Hippocampal formation (tissue), 2 donors: ENCODE measurements around the gene PRDM16.
"Not testable (repeated sequence)": the region's sequence is repeated elsewhere in the genome, so short reads cannot be mapped to it uniquely, and the experiment has no call there.

ENCODE experiments used
- DNase-seq, 2 donors: peaks; one replicate each; lab custom pipeline; 2025; lab: John Stamatoyannopoulos, UW

Gene PRDM16

DNA sequence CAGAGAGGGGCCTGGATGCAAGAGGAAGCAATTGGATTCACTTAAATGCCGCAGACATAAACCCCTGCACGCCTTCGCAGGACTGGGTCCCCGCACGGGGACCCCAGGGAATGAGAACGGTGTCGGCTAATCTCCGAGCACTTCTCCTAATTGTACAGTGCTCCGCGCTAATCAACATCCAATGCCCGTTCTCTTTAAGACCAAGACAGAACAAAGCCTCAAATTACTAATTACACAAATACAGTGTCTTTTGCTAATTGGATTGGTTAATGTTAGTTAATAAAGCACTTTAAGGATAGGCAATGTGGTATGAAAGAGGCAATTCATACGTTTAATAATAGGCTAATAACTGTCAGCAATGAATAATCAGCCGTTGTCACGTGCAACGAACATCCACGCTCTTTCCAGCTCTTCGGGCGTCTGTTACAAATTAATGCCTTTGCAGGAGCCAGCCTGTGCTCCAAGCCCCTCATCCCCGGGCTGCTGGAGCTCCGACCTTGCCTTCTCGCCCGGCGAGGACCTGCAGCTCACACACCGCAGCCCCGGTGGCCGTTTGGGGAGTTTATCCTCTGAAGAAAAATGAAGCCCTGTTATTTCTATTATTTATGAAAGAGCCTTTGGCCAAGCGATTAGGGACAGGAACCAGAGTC lies 157.8 kb downstream of the PRDM16 start:
- no peak for DNase-seq

GRCh38 chr1:3227351-3227704 lies 158.3 kb downstream of the PRDM16 start:
- no peak for DNase-seq

DNA sequence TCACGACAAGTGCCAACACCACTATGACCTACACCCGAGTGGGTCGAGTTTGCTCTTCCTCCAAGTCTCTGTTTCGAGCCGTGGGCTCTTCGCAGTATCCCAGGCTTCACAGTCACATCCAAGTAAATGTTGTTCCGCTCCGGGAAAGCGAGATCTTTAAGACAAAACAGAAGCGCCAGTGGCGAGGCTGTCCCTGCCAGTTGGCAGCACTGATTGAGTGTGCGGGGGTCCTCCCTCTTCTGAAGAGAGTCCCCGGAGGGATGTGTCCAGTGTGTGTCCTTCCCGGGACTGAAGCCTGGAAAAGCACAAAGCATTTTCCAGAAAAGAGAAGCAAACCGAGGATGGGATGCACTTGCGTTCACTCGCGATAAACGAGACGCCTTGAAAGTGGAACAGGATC lies 158.9 kb downstream of the PRDM16 start:
- no peak for DNase-seq

DNA sequence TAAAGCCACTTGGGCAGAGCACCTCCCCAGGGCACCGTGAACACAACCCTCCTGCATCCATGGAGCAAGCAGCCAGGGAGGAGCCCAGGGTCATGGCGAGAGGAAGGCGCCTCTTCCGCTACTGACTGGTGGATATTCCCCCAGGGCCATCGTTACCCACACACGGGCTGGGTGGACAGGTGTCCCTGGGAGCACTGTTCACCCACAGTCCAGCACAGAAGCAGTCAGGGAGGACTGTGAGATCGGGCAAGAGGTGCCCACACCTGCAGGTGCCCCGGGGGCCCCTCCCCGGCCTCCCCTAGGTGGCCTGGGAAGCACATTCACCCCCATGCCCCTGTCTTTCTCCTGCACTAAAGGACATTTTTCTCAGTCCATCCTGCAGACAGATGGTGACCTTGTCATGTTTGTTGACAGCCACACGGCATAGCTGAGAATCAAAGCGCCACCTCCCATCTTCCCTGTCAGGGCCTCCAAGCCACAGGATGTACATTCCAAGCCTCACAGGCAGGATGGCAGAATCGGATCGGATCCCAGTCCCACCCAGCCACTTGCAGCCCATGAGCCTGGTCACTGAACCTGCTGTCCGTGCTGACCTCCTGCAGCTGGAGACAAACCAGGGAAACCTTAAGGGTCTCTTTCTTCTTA lies 160.2 kb downstream of the PRDM16 start:
- DNase-seq: no peak

DNA sequence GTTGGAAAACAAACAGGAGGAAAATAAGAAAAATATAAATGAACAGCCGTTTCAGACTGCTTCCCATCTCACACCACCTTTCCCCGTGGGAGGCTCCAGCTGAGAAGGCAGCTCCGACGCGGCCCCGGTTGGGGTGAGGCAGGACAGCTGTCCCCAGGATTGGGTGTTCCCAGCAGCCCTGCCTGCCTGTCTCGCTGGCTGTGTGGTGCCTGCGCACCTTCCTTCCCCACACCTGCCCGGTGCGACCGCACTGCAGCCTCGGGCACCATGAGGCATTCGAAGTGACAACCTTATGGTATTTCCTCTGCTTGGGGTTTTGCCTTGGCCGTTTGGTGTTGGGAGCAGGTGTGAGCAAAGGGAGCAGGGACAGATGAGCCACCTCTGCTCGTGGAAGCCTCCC lies 161.6 kb downstream of the PRDM16 start:
- no peak for DNase-seq

GRCh38 chr1:3231245-3231644 lies 162.2 kb downstream of the PRDM16 start:
- no peak for DNase-seq

DNA sequence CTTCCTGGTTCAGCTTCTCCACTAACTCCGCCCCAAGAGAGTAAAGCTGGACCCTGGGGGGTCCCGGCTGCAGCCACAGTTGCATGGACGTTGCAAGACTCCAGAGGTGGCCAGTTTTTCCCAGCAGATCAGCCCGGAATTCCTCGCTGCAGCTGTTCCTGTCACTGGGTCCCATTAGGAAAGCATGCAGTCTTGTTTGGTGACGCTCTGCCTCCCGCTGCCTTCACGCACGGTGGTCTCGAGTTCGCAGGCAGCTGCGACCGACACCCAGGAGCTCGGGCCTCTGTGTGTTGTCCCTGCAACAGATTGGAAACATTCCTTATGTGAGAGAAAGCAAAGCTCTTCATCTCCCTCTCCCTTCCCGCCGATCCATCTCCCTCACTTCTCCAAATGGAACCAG lies 162.8 kb downstream of the PRDM16 start:
- DNase-seq: no peak

- no peak for DNase-seq
These were observed 164.0 kb downstream of the PRDM16 start for GRCh38 chr1:3233031-3233430.

DNA sequence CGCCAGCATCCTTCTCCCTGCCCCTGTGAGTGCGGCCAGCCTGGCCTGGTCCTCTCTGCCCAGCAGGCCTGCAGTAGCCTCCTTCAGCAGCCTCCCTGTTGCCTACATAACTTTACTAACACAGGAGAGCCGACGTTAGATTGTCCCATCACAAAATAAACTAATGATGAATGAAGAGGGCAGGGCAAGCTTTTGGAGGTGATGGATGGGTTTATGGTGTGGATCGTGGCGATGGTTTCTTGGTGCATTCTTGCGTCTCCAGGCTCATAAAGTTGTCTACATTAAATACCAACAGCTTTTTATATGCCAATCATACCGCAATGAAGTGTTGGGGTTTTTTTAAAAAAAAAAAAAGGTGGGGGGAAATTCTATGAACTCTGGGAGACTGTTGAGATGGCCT lies 164.5 kb downstream of the PRDM16 start:
- DNase-seq: no peak

GRCh38 chr1:3234281-3234680 lies 165.3 kb downstream of the PRDM16 start:
- no peak for DNase-seq

DNA sequence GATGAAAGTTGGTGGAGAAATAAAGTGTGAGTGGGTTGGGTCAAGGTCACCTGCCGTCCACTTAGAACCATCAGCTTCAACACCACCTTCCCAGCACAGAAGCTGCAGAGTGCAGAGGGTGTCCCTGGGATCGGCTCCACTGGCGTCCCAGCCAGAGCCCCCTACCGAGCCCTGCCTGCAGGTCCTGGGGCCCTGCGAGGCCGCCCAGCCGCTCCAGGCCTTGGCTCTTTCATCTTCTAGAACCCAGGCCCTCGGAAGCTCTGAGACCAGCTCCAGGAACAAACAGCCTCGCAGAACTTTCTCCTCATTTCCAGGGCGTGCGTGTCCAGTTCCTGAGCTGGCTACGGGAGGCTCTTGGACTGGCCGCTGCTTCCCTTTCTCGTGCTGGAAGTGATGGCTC lies 166.0 kb downstream of the PRDM16 start:
- DNase-seq: no peak

GRCh38 chr1:3235496-3235895 lies 166.5 kb downstream of the PRDM16 start:
- DNase-seq: no peak

DNA sequence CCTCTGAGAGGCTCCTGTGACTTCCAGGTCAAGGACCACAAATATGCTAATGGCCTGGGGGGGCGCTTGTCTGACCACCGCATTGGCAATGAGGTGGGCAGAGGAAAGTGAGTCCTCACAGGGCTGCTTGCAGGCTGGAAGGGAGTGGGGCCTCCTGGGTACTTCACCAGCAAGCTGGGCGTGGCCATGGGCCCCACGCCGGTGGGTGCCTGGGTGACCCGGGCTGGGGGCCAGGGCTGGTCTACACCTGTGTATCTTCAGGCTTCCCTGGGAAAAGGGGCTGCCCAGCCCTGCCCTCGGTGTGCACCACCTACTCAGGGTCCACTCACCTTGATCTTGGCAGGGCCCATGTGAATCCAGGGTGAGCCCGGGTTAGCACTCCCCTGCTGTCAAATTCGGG lies 167.4 kb downstream of the PRDM16 start:
- DNase-seq: no peak

DNA sequence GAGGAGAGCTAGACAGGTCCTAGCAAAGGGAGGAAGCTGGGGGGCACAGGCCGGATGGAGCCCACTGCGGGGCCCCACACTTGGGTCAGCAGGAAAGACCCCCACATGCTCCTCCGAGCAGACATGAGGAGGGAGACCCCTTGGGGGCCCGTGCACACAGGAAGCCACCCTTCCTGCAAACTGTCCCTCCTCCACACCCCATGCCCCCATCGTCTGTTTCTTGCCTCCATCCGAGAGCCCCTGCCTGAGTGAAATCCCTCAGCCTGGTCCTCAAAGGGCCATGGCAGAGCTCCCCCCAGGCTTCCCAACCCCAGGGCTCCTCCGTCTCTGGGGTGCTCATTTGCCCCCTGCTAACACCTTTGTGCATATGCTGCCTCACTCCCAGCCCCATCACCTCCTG lies 168.0 kb downstream of the PRDM16 start:
- DNase-seq: no peak

DNA sequence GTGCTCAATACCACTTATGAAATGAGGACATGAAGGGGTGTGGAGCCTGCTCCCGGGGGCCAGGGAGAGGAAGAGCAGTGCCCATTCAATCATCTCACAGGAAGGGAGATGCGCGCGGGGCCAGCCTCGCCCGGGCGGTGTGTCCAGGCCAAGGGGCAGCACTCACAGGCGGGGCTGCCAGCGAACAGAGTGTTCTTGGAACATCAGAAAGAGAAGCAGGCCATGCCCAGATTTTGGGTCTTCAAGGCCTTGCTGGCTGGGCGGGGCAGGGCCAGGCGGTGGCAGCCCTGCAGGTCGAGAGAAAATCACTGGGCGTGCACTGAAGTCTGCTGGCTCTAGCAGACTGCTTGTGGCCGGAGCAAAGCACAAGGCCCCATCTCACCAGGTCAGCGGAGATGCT lies 168.6 kb downstream of the PRDM16 start:
- no peak for DNase-seq

DNA sequence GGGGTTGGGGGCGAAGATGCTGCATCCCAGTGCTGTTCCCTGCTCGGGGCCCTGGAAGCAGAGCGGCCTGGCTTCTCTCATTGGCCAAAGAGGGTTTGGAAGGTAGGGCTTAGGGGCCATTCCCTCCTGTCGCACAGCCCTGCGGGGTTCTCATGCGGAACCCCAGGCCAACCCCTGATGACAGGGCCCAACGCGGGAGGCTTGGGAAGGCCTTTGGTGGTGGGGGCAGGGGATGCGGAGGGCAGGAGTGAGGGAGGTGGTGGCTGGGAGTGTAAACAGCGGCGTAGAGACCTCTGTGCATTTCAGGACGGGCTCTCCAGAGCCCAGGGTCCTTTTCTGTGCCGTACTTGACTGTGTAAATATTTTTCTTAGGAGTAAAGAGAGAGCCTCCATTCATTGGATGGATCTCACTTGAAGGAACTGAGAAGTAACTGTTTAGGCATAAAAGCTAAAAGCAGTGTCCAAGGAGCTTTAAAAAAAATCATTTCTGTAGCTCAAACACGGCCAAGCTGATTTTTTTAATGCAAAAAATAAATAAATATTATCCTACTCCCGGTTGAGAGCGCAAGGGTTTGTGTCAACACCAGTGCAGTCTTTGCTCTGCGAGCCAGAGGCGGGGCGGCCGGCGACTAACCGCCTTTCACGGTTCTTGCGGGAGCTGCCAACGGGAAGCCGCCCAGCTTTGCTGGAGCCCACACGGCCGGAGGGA lies 169.1 kb downstream of the PRDM16 start:
- DNase-seq: no peak

DNA sequence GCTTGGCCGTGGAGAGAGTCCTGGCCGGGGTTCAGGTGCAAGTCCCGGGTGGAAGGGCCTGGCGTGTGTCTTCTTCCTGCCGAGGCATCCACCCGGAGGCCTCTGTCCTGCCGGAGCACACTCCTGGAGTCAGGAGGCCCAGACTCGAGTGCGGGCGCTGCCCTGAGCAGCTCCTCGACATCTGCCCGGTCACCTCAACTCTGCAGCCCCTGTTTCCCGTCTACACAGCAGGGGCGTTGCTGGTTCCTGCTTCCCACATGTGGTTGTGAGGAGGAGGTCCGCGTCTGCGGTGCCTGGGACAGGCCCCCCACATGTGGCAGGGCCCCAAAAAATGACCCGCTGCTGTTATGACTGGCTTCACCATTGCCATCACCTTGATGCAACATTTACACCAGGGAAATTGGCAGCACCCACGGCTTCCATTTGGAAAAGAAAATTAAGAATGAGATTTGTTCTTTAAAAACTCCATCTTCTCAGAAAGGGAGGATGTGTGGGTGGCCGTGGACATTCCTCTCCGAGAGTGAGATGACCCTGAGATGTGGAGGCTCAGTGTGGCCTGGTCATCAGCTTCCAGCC lies 169.8 kb downstream of the PRDM16 start:
- no peak for DNase-seq

DNA sequence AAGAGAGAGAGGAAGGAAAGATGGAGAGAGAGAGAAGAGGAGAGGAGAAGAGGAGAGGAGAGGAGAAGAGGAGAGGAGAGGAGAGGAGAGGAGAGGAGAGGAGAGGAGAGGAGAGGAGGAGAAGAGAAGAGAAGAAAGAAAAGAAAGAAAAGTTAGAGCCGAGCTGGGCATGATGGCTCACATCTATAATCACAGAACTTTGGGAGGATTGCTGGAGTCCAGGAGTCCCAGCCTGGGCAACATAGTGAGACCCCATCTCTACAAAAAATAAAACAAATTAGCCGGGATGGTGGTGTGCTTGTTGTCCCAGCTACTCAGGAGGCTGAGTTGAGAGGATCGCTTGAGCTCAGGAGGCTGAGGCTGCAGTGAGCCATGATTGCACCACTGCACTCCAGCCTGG lies 171.0 kb downstream of the PRDM16 start:
- DNase-seq: not testable (repeated sequence)

- no peak for DNase-seq
These were observed 171.7 kb downstream of the PRDM16 start for GRCh38 chr1:3240524-3241235.

- DNase-seq: no peak
These were observed 172.2 kb downstream of the PRDM16 start for GRCh38 chr1:3241236-3241550.

GRCh38 chr1:3241673-3242407 lies 172.8 kb downstream of the PRDM16 start:
- no peak for DNase-seq
